Stomach (tissue), 4 donors: ENCODE results near the gene SLC35B2.

ENCODE experiments used
- EP300 ChIP-seq: sonication (generic); formaldehyde crosslinking; IDR thresholded peaks from one replicate; pipeline ENCODE4 v1.6.1; 2017; ENCODE audit warnings: antibody characterized with exemption
- POLR2A ChIP-seq, 4 donors: fragments of 450-650 bp; IDR thresholded peaks; one replicate each; pipeline ENCODE4 v1.6.1; 2016; ENCODE audit warnings: antibody characterized with exemption in 4 of 4, control low read depth in 2 of 4, mild to moderate bottlenecking in 1 of 4, moderate library complexity in 1 of 4
- POLR2AphosphoS5 ChIP-seq, 3 donors: sonication (generic); formaldehyde crosslinking; IDR thresholded peaks; one replicate each; pipeline ENCODE4 v1.6.1; 2016; ENCODE audit warnings: antibody characterized with exemption in 3 of 3
- TF ChIP-seq, protein P1 (sequence below), 7 experiments: fragments of 450-650 bp in 4 of 7; fragments of 200-600 bp in 3 of 7; sonication (generic) in 3 of 7; IDR thresholded peaks; one replicate each; pipeline ENCODE4 v1.5.1; 2016 to 2019; ENCODE audit warnings: antibody characterized with exemption in 7 of 7, control low read depth in 2 of 7, mild to moderate bottlenecking in 1 of 7

DNA sequence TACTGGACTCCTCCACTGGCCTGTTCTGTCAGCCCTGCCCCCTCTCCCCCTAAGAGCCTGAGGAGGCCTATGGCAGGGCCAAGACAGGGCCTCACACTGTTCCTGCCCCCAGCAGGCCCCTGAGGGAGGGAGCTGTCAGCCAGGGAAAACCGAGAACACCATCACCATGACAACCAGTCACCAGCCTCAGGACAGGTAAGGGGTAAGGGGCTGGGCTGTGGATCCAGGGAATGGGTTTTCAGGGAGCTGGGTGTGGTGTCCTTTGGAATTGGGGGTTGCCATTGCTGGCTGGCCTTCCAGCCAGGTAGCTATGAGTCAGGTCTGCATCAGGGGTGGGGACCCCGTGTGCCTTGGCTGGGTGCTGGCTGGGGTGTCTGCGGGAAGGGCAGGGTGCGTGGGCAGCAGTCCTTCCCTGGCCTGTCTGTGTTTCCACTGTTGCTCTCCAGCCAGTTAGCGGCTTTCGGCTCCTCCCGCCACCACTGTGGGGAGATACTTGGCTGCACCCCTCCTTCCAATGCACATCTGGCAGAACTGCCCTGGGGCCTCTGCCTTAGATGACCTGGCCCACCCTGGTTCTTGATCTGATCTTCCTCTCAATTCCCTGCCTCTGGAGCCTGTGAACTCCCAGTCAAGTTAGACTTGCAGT lies 30.1 kb downstream of the SLC35B2 start:
- TF ChIP-seq, protein P1, sequence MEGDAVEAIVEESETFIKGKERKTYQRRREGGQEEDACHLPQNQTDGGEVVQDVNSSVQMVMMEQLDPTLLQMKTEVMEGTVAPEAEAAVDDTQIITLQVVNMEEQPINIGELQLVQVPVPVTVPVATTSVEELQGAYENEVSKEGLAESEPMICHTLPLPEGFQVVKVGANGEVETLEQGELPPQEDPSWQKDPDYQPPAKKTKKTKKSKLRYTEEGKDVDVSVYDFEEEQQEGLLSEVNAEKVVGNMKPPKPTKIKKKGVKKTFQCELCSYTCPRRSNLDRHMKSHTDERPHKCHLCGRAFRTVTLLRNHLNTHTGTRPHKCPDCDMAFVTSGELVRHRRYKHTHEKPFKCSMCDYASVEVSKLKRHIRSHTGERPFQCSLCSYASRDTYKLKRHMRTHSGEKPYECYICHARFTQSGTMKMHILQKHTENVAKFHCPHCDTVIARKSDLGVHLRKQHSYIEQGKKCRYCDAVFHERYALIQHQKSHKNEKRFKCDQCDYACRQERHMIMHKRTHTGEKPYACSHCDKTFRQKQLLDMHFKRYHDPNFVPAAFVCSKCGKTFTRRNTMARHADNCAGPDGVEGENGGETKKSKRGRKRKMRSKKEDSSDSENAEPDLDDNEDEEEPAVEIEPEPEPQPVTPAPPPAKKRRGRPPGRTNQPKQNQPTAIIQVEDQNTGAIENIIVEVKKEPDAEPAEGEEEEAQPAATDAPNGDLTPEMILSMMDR (IDR thresholded peaks at IDR 0.05) = no peak
- no peak for TF ChIP-seq POLR2AphosphoS5 (IDR thresholded peaks at IDR 0.05)
- no peak for TF ChIP-seq POLR2A (IDR thresholded peaks at IDR 0.05)
- no peak for TF ChIP-seq EP300
